GM12875 (cell line): ENCODE data around the gene TSHR.

Experiments used
- H3K4me3 ChIP-seq: one replicate; pipeline ENCODE4 v1.5.1; 2011; ENCODE audit warnings: low read depth, low read length, control low read depth
- TF ChIP-seq, protein P1 (sequence below): IDR thresholded peaks from 2 replicates; pipeline ENCODE4 v1.5.1; 2011; ENCODE audit warnings: low read depth, mild to moderate bottlenecking, control low read depth, inconsistent platforms, low read length, moderate library complexity, borderline replicate concordance; ENCODE audit not compliant: insufficient read depth

TSHR gene

DNA sequence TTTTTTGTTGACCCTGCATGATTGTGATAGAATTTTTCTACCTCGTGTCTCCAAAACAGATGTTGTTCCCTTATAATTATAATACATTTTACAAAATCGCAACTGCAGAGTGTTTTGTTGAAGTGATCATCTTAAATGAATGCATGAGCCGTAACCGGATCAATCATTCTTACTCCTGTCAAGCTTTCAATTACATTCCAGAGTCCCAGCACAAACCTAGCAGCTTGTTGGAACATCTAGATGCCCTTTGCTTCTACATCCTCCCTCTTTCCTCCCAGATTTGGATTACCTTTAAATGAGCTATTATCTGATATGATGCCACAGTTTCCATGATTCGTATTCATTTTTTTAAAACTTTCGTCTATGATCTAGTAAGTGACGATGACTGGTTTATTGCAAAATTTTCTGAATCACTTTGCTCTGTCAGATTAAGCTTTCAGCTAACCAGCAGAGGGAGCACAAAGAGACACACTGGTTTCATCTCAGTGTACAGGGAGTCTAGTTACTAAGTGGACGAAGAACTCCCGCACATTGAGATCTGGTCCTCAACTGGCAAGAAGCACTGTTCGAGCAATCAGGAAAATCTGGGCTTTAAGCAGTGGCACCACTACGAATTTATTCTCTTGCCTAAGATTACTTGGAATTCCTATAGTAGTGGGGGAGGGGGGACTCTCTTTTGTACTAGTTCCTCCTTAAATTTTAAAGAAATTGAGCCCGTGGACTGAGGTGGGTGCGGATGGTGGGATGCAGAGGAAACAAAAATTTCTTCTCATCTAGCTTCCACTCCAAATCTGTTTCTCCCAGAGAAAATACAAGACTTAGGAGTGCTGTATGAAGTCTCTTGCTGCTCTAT is 40.9 kb downstream of the TSHR start:
- no peak overlapping the region for H3K4me3 ChIP-seq
- TF ChIP-seq, protein P1, sequence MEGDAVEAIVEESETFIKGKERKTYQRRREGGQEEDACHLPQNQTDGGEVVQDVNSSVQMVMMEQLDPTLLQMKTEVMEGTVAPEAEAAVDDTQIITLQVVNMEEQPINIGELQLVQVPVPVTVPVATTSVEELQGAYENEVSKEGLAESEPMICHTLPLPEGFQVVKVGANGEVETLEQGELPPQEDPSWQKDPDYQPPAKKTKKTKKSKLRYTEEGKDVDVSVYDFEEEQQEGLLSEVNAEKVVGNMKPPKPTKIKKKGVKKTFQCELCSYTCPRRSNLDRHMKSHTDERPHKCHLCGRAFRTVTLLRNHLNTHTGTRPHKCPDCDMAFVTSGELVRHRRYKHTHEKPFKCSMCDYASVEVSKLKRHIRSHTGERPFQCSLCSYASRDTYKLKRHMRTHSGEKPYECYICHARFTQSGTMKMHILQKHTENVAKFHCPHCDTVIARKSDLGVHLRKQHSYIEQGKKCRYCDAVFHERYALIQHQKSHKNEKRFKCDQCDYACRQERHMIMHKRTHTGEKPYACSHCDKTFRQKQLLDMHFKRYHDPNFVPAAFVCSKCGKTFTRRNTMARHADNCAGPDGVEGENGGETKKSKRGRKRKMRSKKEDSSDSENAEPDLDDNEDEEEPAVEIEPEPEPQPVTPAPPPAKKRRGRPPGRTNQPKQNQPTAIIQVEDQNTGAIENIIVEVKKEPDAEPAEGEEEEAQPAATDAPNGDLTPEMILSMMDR: peak; percentile 44; the same call in 1 of the 2 replicates

DNA sequence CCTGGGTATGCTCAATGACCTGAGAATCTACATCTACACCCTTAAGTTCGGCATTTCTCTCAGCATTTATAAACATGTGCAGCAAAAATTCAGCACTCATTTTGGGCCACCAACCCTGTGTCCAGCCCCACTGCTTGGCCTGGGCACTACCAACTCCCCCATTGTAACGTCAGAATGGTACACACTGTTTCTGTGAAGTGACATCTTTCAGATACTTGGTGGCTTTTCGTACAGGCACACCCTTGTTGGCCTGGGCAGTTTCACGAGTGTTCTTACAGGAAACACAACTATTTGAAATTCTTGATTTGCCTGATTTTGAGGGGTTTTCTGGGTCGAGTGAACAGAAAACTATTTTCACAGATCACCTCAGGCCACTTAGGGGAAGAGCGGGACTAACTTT is 46.0 kb downstream of the TSHR start:
- H3K4me3 ChIP-seq: no peak overlapping the region
- TF ChIP-seq, protein P1: no peak

GRCh38 chr14:81004575-81004974 is 49.2 kb downstream of the TSHR start:
- TF ChIP-seq, protein P1: no peak

GRCh38 chr14:81005540-81006228 is 50.3 kb downstream of the TSHR start:
- no peak overlapping the region for H3K4me3 ChIP-seq
- TF ChIP-seq, protein P1: no peak

More at GRCh38 chr14:81004575-81004974, 49.2 kb downstream of the TSHR start:
- no peak overlapping the region for H3K4me3 ChIP-seq

DNA sequence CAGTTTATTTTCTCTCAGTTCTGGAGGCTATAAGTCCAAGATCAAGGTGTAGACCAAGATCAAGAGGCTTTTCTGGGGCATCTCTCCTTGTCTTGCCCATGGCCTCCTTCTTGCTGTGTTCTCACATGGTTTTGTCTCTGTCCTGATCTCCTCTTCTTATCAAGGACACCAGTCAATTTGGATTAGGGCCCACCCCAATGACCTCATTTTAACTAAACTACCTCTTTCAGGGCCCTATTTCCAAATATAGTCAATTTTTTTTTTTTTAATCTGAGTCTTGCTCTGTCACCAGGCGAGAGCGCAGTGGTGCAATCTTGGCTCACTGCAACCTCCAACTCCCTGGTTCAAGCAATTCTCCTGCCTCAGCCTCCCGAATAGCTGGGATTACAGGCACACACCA is 50.8 kb downstream of the TSHR start:
- TF ChIP-seq, protein P1: no peak

DNA sequence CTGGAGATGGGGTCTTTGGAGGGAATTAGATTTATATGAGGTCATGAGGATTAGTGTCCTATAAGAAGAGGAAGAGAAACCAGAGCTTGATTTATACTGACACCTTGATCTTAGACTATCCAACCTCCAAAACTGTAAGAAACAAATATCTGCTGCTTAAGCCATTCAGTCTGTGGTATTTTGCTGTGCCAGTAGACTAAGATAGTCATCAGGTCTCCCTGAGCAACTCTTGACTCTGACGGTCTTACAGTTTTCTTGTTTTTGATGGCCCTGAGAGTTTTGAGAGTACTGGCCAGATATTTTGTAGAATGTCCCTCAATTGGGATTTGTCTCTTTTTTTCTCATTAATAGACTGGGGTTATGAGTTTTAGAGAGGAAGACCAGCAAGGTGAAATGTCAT is 51.7 kb downstream of the TSHR start:
- H3K4me3 ChIP-seq: no peak overlapping the region
- TF ChIP-seq, protein P1: no peak

More for the DNA sequence above, 50.8 kb downstream of the TSHR start:
- H3K4me3 ChIP-seq: no peak overlapping the region
